ENCODE data around the gene COL7A1. TPM values are rescaled to one million over a fixed set of nuclear protein-coding genes. Genes with fewer than 3 reads are reported as not detected.
"Not testable (repeated sequence)": the region's sequence is repeated elsewhere in the genome, so short reads cannot be mapped to it uniquely, and the experiment has no call there.

COL7A1 gene
- total and polyA plus RNA-seq, 8 donors = 7.2 to 13.2 (median 9.4) TPM

- Histone ChIP-seq H3K9me3 (no peaks in the 10 kb centered on the region), H3K4me1 (peaks cover 0 to 30% of the 10 kb centered on the region in 2 donors), H3K4me3 (no peak overlapping the region), H3K36me3 (peaks cover 0 to 70% of the 10 kb centered on the region in 2 donors), H3K27ac (no peak overlapping the region), H3K27me3 (no peaks in the 10 kb centered on the region)
- ATAC-seq (no peak), DNase-seq (no peak)
- TF ChIP-seq CTCF (IDR thresholded peaks at IDR 0.05) = no peak
- intact Hi-C loops (cut with DNase I) = no loop called here
These were observed 59.6 kb downstream of the COL7A1 start for GRCh38 chr3:48535578-48535977.

GRCh38 chr3:48532977-48533337 lies 62.2 kb downstream of the COL7A1 start:
- Histone ChIP-seq H3K9me3 (no peaks in the 10 kb centered on the region), H3K4me3 (no peak overlapping the region), H3K27me3 (no peaks in the 10 kb centered on the region), H3K27ac (peak overlapping the region in 1 of 2 donors; percentile 79), H3K36me3 (peaks cover 0 to 48% of the 10 kb centered on the region in 2 donors), H3K4me1 (peaks cover 0 to 50% of the 10 kb centered on the region in 2 donors)
- DNase-seq (no peak), ATAC-seq (no peak)
- intact Hi-C loops (cut with DNase I) = no loop called here
- TF ChIP-seq CTCF (IDR thresholded peaks at IDR 0.05) = no peak

- DNase-seq (no peak), ATAC-seq (peak; percentile 23)
- TF ChIP-seq CTCF (IDR thresholded peaks at IDR 0.05) = no peak
- peaks cover 0 to 44% of the 10 kb centered on the region in 2 donors for H3K36me3 ChIP-seq
- no peak overlapping the region for H3K4me3 ChIP-seq
- H3K9me3 ChIP-seq = no peaks in the 10 kb centered on the region
- no peaks in the 10 kb centered on the region for H3K27me3 ChIP-seq
- peaks cover 0 to 56% of the 10 kb centered on the region in 2 donors for H3K4me1 ChIP-seq
- intact Hi-C loops (cut with DNase I) = no loop called here
- peak overlapping the region in 1 of 2 donors; percentile 79 for H3K27ac ChIP-seq
These were observed 62.7 kb downstream of the COL7A1 start for GRCh38 chr3:48532271-48532976.

- H3K27ac ChIP-seq; H3K27me3 ChIP-seq; H3K9me3 ChIP-seq; intact Hi-C loops (cut with DNase I); H3K4me3 ChIP-seq; ATAC-seq; DNase-seq: not testable (repeated sequence)
- peaks cover 0 to 40% of the 10 kb centered on the region in 2 donors for H3K36me3 ChIP-seq
- H3K4me1 ChIP-seq = peaks cover 0 to 65% of the 10 kb centered on the region in 2 donors
These were observed 64.4 kb downstream of the COL7A1 start for GRCh38 chr3:48530701-48531100.

- Histone ChIP-seq H3K4me3 (no peak overlapping the region), H3K27ac (peak overlapping the region in 1 of 2 donors; percentile 91), H3K4me1 (peaks cover 0 to 66% of the 10 kb centered on the region in 2 donors), H3K27me3 (no peaks in the 10 kb centered on the region), H3K36me3 (peaks cover 0 to 35% of the 10 kb centered on the region in 2 donors), H3K9me3 (no peaks in the 10 kb centered on the region)
- peak; percentile 30 for ATAC-seq
- no peak for DNase-seq
- no peak for TF ChIP-seq CTCF (IDR thresholded peaks at IDR 0.05)
- intact Hi-C loops (cut with DNase I) = no loop called here
These were observed 66.4 kb downstream of the COL7A1 start for GRCh38 chr3:48528754-48529153.

Measured in left lung (tissue), 10 donors.